Osteoblast (primary cell): ENCODE results near the gene SWAP70. TPM values are rescaled to one million over a fixed set of nuclear protein-coding genes. Genes with fewer than 3 reads are reported as not detected.

Source experiments
- DNase-seq: peaks from one replicate; pipeline ENCODE4 v3.0.0; 2011; ENCODE audit warnings: low spot score, mixed read lengths; ENCODE audit not compliant: insufficient read length; ENCODE audit errors: missing footprints
- H2AFZ ChIP-seq: 2 replicates; pipeline ENCODE4 v1.6.0; 2011; ENCODE audit warnings: mild to moderate bottlenecking, low read length
- H3K27ac ChIP-seq: 2 replicates; pipeline ENCODE4 v1.5.1; 2011; ENCODE audit warnings: mild to moderate bottlenecking, low read depth, low read length, moderate library complexity
- H3K27me3 ChIP-seq: 2 replicates; pipeline ENCODE4 v1.6.0; 2012; ENCODE audit warnings: mild to moderate bottlenecking, control low read depth, inconsistent platforms, low read length, moderate library complexity; ENCODE audit not compliant: insufficient read depth
- H3K36me3 ChIP-seq: 2 replicates; pipeline ENCODE4 v1.5.1; 2011; ENCODE audit warnings: mild to moderate bottlenecking, low read length, control low read depth, moderate library complexity; ENCODE audit not compliant: insufficient read depth
- H3K4me1 ChIP-seq: 2 replicates; pipeline ENCODE4 v1.5.1; 2011; ENCODE audit warnings: mild to moderate bottlenecking, low read length, control low read depth, moderate library complexity; ENCODE audit not compliant: insufficient read depth
- H3K4me2 ChIP-seq: 2 replicates; pipeline ENCODE4 v1.6.0; 2011; ENCODE audit warnings: mild to moderate bottlenecking, low read length; ENCODE audit not compliant: insufficient read depth
- H3K4me3 ChIP-seq: fragments of 200-600 bp; sonication (generic); 3 replicates; pipeline ENCODE4 v1.5.1; 2012; ENCODE audit warnings: mild to moderate bottlenecking, low read length, inconsistent platforms; ENCODE audit not compliant: insufficient read depth
- H3K79me2 ChIP-seq: 2 replicates; pipeline ENCODE4 v1.6.0; 2012; ENCODE audit warnings: mild to moderate bottlenecking, low read length, control low read depth, inconsistent platforms; ENCODE audit not compliant: insufficient read depth
- H3K9me3 ChIP-seq: 2 replicates; pipeline ENCODE4 v1.5.1; 2011; ENCODE audit warnings: low read depth, low read length, control low read depth
- H4K20me1 ChIP-seq: 2 replicates; pipeline ENCODE4 v1.6.0; 2012; ENCODE audit warnings: mild to moderate bottlenecking, low read length, control low read depth; ENCODE audit not compliant: insufficient read depth
- total RNA-seq: library from RNA; depleted of rRNA; stranded (reverse); fragments of >200 nt; gene quantifications from 2 replicates; pipeline ENCODE4 v1.2.3, GENCODE V29; 2012
- TF ChIP-seq, protein P1 (sequence below): IDR thresholded peaks from 2 replicates; pipeline ENCODE4 v1.5.1; 2011; ENCODE audit warnings: mild to moderate bottlenecking, low read depth, low read length, moderate library complexity; ENCODE audit errors: extremely low read depth

Gene SWAP70
- total RNA-seq, 1 donor = 62.2 TPM

DNA sequence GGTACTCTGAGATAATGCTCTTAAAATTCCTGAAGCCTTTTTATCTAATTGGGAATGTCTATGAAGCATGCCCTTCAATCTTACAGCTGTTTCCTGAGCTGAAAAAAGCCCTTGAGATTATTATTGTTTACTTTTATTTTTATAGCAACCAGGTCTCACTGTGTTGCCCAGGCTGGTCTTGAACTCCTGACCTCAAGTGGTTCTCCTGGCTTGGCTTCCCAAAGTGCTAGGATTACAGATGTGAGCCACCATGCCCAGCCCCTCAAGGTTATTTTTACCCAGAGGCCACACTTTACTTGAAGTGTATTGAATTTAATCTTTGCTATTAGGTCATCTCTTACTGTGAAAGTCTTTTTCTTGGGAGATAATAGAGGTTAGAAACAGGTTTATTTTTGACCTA lies 7.0 kb upstream of the SWAP70 start:
- no peak overlapping the region for H3K4me3 ChIP-seq
- DNase-seq = no peak
- no peaks in the 10 kb centered on the region for H3K9me3 ChIP-seq
- H3K36me3 ChIP-seq = no peaks in the 10 kb centered on the region
- TF ChIP-seq, protein P1, sequence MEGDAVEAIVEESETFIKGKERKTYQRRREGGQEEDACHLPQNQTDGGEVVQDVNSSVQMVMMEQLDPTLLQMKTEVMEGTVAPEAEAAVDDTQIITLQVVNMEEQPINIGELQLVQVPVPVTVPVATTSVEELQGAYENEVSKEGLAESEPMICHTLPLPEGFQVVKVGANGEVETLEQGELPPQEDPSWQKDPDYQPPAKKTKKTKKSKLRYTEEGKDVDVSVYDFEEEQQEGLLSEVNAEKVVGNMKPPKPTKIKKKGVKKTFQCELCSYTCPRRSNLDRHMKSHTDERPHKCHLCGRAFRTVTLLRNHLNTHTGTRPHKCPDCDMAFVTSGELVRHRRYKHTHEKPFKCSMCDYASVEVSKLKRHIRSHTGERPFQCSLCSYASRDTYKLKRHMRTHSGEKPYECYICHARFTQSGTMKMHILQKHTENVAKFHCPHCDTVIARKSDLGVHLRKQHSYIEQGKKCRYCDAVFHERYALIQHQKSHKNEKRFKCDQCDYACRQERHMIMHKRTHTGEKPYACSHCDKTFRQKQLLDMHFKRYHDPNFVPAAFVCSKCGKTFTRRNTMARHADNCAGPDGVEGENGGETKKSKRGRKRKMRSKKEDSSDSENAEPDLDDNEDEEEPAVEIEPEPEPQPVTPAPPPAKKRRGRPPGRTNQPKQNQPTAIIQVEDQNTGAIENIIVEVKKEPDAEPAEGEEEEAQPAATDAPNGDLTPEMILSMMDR = no peak
- H3K4me1 ChIP-seq = no peaks in the 10 kb centered on the region
- no peaks in the 10 kb centered on the region for H3K27me3 ChIP-seq
- H3K27ac ChIP-seq = no peak overlapping the region
- no peaks in the 10 kb centered on the region for H3K79me2 ChIP-seq
- no peaks in the 10 kb centered on the region for H4K20me1 ChIP-seq
- H2AFZ ChIP-seq = no peak overlapping the region
- no peak overlapping the region for H3K4me2 ChIP-seq

DNA sequence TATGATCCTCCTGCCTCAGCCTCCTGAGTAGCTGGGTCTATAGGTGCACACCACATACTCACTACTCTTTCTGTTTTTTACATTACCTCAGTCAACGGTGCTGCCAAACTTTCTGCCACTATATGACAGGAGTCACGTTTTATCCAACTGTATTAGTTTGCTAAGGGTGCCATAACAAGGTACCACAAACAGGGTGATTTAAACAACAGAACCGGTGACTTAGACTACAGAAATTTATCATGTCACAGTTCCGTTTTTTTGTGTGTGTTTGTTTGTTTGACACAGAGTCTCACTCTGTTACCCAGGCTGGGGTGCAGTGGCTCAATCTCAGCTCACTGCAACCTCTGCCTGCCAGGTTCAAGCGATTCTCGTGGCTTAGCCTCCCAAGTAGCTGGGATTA lies 6.3 kb upstream of the SWAP70 start:
- DNase-seq = no peak
- H3K9me3 ChIP-seq = no peaks in the 10 kb centered on the region
- no peaks in the 10 kb centered on the region for H3K4me1 ChIP-seq
- H3K4me3 ChIP-seq = no peak overlapping the region
- no peaks in the 10 kb centered on the region for H3K36me3 ChIP-seq
- no peak overlapping the region for H2AFZ ChIP-seq
- TF ChIP-seq, protein P1 = no peak
- no peaks in the 10 kb centered on the region for H3K27me3 ChIP-seq
- no peaks in the 10 kb centered on the region for H3K79me2 ChIP-seq
- no peaks in the 10 kb centered on the region for H4K20me1 ChIP-seq
- H3K27ac ChIP-seq = no peak overlapping the region
- H3K4me2 ChIP-seq = no peak overlapping the region

DNA sequence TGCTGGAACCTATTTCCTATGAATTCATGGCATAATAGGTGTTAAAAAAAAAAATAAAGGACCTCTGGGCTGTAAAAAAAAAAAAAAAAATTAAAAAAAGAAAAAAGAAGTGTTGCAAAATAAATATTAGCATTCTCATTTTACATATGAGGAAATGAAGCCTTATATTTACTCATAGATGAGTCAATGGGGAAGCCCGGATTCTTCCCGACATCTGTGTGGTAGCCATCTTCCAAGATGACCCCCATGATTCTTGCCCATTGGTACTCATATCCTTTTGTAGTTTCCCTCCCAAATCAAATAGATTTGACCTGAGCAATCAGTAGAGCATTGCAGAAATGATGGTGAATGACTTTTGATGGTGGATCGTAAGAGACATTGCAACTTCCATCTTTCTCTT lies 3.0 kb upstream of the SWAP70 start:
- no peaks in the 10 kb centered on the region for H3K27me3 ChIP-seq
- H3K36me3 ChIP-seq = no peaks in the 10 kb centered on the region
- H3K4me1 ChIP-seq = peaks cover 5% of the 10 kb centered on the region
- H3K79me2 ChIP-seq = peaks cover 25% of the 10 kb centered on the region
- H3K4me3 ChIP-seq = no peak overlapping the region
- TF ChIP-seq, protein P1 = no peak
- peak; percentile 15 for DNase-seq
- no peak overlapping the region for H2AFZ ChIP-seq
- H3K4me2 ChIP-seq = no peak overlapping the region
- no peaks in the 10 kb centered on the region for H3K9me3 ChIP-seq
- no peaks in the 10 kb centered on the region for H4K20me1 ChIP-seq
- H3K27ac ChIP-seq = no peak overlapping the region

DNA sequence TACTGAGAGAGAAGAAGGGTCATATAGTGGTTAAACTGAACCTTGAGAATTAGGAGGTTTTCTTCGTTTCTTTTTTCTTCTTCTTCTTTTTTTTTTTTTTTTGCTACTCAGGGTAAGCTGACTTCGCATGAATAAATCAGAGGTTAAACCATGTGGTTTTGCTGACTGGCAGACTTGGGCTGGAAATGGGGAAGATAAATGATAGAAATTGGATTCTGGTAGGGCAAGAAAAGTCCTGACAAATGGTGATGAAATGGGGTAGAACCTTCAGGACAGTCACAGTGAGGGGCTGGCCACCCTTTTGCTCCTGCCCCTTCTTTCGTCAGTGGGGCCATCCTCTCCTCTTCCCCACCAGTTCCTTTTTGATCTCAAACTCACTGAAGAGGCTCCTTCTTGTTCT lies 1.6 kb upstream of the SWAP70 start:
- Histone ChIP-seq H3K36me3 (no peaks in the 10 kb centered on the region), H3K79me2 (peaks cover 39% of the 10 kb centered on the region), H2AFZ (no peak overlapping the region), H3K27ac (no peak overlapping the region), H3K4me2 (no peak overlapping the region), H3K4me3 (no peak overlapping the region), H3K4me1 (peaks cover 5% of the 10 kb centered on the region), H3K9me3 (no peaks in the 10 kb centered on the region), H4K20me1 (peaks cover under 1% of the 10 kb centered on the region), H3K27me3 (no peaks in the 10 kb centered on the region)
- DNase-seq = peak; percentile 58
- TF ChIP-seq, protein P1 = no peak
